HG02763 (cell line): ENCODE data around the gene SMPD2.
A peak's percentile ranks its signal among the peaks of the same experiment; 100 is the strongest.

Experiments
- ATAC-seq: cut with Tn5 transposase; IDR thresholded peaks from one replicate; pipeline ENCODE4 v1.9.1; 2021; ENCODE audit warnings: mild to moderate bottlenecking, moderate library complexity; ENCODE audit not compliant: unreplicated experiment

Gene SMPD2

DNA sequence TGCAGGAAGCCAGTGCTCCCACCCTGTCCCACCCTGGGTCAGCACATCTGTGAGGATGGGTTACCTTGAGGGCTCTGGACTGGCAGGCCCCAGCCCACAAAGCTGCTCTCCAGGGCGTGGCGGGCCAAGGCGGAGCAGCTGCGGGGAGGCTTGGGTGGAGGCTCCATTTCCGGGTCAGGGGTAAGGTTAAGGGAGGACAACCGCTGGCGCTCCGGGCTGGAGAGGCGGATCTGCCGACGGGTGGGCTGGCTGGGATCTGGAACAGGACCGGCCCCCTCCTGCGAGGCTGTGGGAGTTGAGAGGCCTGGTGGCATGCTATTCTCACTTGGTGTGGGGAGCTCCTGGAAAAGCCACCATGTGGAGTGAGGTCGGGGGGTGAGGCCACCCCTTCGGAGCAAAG, 5.5 kb downstream of the SMPD2 start:
- ATAC-seq, result no peak

DNA sequence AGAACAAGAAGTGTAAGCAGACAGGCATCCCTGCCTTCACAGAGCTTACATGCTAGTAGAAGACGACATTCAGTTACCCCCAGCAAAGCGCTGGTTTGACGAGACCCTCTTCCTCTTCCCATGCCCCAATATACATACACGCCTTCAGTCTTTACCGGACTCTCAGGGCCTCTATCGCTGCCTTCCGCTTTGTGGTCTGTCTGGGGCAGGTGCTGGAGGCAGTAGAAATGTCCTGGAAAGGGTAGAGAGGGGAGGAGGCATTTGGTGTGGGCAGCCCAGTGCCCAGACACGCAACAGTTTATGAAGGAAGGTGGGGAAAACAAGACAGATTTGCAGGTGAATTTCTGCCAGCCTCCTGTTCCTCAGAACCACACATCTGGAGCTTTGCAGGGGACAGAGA, 6.0 kb downstream of the SMPD2 start:
- no peak for ATAC-seq

DNA sequence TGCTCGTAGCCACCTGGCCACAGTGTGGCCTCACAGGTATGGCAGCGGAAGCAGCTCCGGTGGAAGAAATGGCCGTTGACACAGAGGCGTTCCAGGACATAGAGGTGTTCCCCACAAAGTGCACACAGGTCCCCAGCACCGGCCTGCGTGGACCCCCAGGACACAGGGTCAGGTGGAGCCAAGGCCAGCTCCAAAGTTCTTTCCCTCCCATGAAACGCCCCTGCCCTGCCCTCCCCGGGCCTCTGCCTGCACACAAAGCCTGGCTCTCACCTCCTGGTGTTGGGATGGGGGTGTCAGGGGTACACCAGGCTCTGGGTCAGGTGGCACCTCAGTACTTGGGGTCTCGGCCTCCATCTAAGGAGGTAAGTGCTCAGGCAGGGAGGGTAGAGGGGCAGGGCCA, 6.6 kb downstream of the SMPD2 start:
- ATAC-seq, result no peak

- ATAC-seq, result no peak
Observed at GRCh38 chr6:109447878-109448555, 7.5 kb downstream of the SMPD2 start.

GRCh38 chr6:109448615-109449014, 8.1 kb downstream of the SMPD2 start:
- no peak for ATAC-seq

DNA sequence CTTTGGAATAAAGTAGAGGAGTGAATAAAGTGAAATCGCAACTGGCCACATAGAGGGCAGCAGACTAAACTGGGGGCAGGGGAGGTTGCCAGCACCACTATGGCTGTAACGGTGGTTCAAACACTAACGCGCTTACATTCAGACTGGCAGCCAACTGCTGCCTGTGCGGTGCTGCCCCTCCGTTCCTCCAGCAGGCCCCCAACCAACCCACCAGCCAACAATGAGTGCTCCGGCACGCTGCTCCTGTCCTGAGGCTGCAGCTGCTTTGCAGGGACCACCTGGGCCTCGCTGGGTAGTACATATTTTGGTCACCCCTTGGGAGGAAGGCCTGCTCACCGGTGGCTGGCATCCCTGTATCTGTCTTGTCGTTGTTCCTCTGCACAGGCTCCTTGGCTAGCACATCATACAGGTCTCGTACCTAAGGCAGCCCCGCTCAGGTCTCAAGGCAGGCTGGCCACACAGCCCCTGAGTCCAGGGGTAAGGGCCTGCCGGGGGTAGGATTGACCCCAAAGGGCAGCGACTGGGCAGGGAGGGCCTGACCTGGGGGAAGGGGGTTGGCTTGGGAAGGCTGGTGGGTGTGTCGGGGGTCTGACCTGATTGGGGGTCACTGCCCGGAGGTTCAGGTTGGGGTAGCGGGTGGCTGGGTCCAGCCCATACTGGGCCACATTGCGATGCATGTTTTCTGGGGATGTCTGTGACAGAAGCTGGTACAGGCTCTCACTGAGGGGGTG, 8.7 kb downstream of the SMPD2 start:
- no peak for ATAC-seq

DNA sequence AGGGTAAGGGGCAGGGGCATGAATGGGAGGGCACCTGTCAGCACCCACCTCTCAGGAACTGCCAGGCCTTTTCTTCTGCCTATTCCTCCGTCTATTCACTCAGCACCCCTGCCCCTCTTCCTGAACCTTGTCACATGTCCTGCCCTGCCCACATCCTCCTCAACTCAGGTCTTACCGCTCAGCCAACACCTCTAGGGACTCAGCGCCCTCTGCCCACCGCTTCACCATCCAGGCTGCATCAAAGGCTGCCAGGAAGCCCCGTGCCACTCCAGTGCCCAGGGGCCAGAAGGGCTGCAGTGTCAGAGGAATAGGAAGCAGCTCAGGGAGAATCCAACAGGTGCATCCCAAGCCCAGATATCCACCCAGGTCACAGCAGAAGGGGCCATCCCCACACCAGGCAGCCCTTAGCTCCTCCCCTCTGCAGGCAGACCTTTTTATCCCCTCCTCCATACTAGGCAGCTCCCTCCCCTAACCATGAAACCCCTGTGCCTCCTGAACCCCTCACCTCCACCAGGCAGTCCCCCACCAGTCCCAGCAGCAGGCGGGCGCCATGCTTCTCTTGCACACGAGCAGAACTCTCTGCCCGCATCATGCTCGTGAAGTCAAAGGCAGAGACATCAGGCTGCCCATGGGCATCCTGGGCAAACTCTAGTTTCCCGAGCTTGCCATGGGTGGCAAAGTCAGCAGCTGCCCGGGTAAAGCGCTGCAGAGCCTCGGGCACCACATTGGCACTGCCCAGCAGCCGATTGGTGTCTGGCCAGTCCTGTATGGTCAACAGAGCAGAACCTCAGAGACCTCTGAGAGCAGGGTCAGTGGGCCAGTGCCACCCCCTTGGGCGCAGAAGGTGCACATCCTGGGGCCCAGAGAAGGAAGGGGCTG, 9.5 kb downstream of the SMPD2 start:
- ATAC-seq, result no peak

DNA sequence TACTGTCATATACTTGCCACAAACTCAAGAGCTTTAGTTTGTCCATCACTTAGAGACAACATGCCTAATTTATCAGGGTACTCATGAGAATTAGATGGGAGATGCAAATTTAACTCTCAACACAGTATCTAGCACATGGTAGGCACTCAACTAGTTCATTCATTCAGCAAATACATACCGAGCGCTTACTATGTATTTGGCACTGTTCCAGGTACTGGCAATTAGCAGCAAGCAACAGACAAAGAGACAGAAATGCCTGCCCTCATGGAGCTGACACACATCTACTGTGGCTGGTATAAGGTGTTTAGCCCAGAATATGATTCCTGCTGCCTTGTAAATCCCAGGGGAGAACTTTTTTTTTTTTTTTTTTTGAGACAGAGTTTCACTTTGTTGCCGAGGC, 10.3 kb downstream of the SMPD2 start:
- no peak for ATAC-seq

- ATAC-seq, result no peak
Observed at GRCh38 chr6:109451376-109451775, 10.9 kb downstream of the SMPD2 start.

DNA sequence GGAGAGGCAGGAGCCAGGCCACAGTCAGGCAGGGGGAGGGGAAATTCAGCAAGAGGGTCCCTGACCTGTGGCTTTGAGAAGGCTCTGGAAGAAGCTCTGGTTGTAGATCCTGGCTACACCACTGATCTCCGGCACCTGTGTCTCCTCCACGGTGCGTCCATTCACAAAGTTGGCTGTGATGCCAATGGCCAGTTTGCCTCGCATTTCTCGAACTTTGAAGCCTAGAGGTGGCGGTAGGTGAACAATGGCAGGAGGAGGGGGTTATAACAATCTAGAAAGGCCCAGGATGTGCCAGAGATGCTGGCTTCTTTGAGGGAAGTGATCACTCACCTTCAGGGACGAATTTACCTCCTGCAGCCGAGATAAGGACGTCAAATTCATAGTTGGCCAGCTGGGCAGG, 11.7 kb downstream of the SMPD2 start:
- no peak for ATAC-seq

DNA sequence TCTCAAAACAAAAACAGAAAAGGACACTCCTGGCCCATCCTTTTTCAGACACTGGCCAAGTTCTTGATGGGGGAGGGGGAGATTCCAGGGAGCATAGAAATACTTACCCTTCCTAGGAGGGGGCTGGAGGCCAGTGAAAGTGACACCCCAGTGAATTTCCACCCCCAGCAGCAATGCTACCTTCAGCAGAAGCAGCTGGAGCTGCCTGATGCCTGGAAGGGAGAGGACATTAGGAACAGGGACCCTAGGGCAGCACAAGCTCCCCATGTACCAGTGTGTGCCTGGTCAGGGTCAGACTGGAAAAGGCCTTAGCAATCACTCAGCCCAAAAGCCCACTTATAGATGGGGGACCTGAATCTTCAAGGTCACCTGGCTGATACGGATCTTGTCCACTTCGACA, 12.6 kb downstream of the SMPD2 start:
- no peak for ATAC-seq

GRCh38 chr6:109453594-109454495, 13.3 kb downstream of the SMPD2 start:
- no peak for ATAC-seq

GRCh38 chr6:109454496-109455436, 14.2 kb downstream of the SMPD2 start:
- ATAC-seq, result peak; percentile 36

DNA sequence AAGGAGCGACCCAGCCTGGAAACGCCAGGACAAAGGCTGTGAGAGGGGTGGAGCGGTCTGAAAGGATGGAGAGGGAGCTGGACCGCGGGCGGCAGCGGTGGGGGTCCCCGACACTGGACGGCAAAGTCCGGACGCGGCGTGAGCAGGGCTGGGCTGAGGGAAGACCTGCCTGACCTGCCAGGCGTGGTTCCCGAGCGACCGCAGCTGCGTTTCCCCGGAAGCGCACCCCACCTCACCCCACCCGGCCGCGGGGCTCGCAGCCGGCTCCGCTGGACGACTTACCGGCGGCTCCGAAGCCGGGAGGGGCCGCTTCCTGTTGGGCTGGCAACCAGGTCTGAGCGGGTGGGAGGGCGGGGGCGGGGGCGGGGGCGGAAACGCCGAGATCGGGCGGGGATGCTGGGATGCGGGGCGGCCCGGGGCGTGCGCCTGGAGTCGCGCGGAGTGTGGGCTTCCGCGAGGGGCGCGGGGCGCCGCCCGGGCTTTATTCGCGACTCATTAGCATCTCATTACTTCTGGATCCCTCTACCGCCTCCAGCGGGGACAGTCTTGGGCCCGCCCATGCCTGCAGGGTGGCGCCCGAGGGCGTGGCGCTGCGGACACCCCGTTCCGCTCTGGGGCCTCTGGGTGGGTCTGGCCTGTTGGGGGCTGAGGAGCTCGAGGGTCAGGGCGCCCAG, 15.1 kb downstream of the SMPD2 start, which contains the start of gene MICAL1:
MICAL1 (minus strand) TSS at position 336 of the 674 bp plus-strand sequence. CDS start 1,576 bp downstream, outside the sequence.
- peak; percentile 51 for ATAC-seq

DNA sequence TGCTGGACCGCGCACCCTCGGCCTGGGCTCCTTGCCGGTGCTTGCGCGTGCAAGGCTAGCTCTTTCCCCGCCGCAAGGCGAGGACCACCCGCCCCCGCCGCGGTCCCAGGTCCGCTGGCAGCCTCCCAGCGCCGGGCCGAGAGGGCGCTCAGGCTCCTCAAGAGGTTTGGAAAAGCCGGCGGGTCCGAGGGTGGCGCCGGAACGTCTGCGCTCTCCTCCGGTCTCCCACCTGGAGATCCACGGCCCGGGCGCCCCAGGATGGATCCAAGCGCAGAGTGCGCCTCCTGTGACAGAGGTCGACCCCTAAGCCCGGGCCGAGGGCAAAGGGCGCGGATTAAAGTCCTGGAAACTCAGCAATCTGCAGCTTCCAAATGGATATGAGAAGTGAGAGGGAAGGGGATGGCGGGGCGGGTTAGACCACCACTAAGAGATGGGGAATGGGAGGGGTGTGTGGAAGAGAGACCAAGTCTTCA, 15.6 kb downstream of the SMPD2 start:
- ATAC-seq, result peak; percentile 4

DNA sequence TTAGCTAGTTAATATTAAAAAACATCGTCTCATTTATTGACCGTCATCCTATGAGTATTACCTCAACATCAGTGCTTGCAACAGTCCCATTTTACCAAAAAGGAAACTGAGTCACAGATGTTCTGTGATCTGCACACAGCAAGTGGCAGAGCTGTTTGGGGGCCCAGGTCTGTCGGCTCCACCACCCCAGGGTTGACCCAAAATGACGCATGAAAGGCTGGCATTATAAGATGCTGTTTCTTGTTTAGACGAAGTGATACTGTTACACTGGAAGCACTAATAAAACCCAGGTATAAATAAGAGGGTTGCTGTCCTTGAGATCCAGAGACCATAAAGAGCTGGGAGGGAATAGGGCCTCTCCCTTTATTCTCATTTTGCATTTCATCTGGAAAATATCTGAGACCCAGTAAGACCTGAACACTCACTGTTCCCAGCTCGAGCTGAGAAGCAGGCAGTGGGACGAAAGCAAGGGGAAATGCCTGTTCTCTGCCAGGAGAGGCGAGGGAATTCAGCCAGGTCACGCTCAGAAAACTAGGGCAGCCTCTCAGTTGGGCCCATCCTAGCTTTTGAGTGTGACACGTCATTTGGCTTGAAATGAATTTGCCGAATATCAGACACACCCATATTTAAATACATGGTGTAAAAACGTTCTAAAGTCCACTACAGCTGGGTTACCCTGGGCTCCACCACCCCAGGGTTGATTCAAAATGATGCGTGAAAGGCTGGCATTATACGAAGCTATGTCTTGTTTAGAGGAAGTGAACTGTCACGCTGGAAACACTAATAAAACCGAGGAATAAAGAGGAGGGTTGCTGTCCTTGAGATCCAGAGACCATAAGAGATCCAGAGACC, 16.4 kb downstream of the SMPD2 start:
- no peak for ATAC-seq

- ATAC-seq, result no peak
Observed at GRCh38 chr6:109457562-109457996, 17.1 kb downstream of the SMPD2 start.
